SU-DHL-6 (cell line): ENCODE data around the gene CCDC9.
A peak's percentile ranks its signal among the peaks of the same experiment; 100 is the strongest.
"Not testable (repeated sequence)": the region's sequence is repeated elsewhere in the genome, so short reads cannot be mapped to it uniquely, and the experiment has no call there.

Experiments used
- H2AFZ ChIP-seq: fragments of 200-600 bp; sonication (generic); 2 replicates; pipeline ENCODE4 v1.6.1; 2014; ENCODE audit warnings: low read depth, mild to moderate bottlenecking, moderate library complexity, mixed read lengths, antibody characterized with exemption, low read length; ENCODE audit not compliant: severe bottlenecking
- H3F3A ChIP-seq: fragments of 200-600 bp; shearing (Covaris generic); 2 replicates; pipeline ENCODE4 v1.6.0; 2016; ENCODE audit warnings: antibody characterized with exemption, mild to moderate bottlenecking; ENCODE audit not compliant: insufficient read depth
- H3K27ac ChIP-seq: fragments of 200-600 bp; sonication (generic); 2 replicates; pipeline ENCODE4 v1.5.1; 2016; ENCODE audit warnings: low read depth, mild to moderate bottlenecking, low read length, moderate library complexity, mixed read lengths
- H3K27me3 ChIP-seq: fragments of 200-600 bp; sonication (generic), shearing (Covaris generic); 2 replicates; pipeline ENCODE4 v1.6.0; 2014; ENCODE audit warnings: mild to moderate bottlenecking, low read length
- H3K36me3 ChIP-seq: fragments of 200-600 bp; sonication (generic); 2 replicates; pipeline ENCODE4 v1.6.1; 2014; ENCODE audit warnings: mild to moderate bottlenecking, low read length, mixed read lengths
- H3K4me2 ChIP-seq: fragments of 300-600, 200-600 bp; shearing (Covaris generic), sonication (generic); 2 replicates; pipeline ENCODE4 v1.6.0; 2014; ENCODE audit warnings: low read length, low read depth, mild to moderate bottlenecking; ENCODE audit not compliant: poor library complexity, severe bottlenecking
- H3K4me3 ChIP-seq: fragments of 200-600 bp; sonication (generic); 2 replicates; pipeline ENCODE4 v1.5.1; 2014; ENCODE audit warnings: antibody characterized with exemption, low read length, mild to moderate bottlenecking, mixed read lengths; ENCODE audit not compliant: insufficient read depth, poor library complexity, severe bottlenecking
- H3K79me2 ChIP-seq: fragments of 200-600 bp; sonication (generic); 2 replicates; pipeline ENCODE4 v1.6.1; 2014; ENCODE audit warnings: mild to moderate bottlenecking, low read length, moderate library complexity; ENCODE audit not compliant: insufficient read depth
- H3K9ac ChIP-seq: fragments of 200-600 bp; sonication (generic); 2 replicates; pipeline ENCODE4 v1.7.0; 2014; ENCODE audit warnings: mild to moderate bottlenecking, low read length
- H3K9me2 ChIP-seq: fragments of 200-600 bp; sonication (generic); replicated peaks from 2 replicates; pipeline ENCODE4 v1.6.1; 2014; ENCODE audit warnings: low read length; ENCODE audit not compliant: insufficient read depth
- H3K9me3 ChIP-seq: fragments of 200-600 bp; sonication (generic); 2 replicates; pipeline ENCODE4 v1.6.1; 2014; ENCODE audit warnings: low read length, mixed read lengths; ENCODE audit not compliant: insufficient read depth
- H4K20me1 ChIP-seq: fragments of 200-600 bp; sonication (generic); 2 replicates; pipeline ENCODE4 v1.6.1; 2014; ENCODE audit warnings: low read depth, mild to moderate bottlenecking, antibody characterized with exemption, low read length, moderate library complexity, mixed read lengths
- CTCF ChIP-seq: fragments of 200-600 bp; sonication (generic); IDR thresholded peaks from one replicate; pipeline ENCODE4 v1.5.1; 2017; ENCODE audit warnings: antibody characterized with exemption, mild to moderate bottlenecking, low read length, moderate library complexity; ENCODE audit not compliant: insufficient read depth, poor library complexity, severe bottlenecking
- EZH2phosphoT487 ChIP-seq: fragments of 200-600 bp; sonication (generic), shearing (Covaris generic); conservative IDR thresholded peaks from 2 replicates; pipeline ENCODE4 v1.6.1; 2018; ENCODE audit warnings: mild to moderate bottlenecking, antibody characterized with exemption, low read length, moderate library complexity, mixed read lengths

Gene CCDC9

GRCh38 chr19:47258434-47258833 is 2.1 kb downstream of the CCDC9 start:
- Histone ChIP-seq H3K36me3 (no peaks in the 10 kb centered on the region), H3K9me2 (no peaks in the 10 kb centered on the region), H3K27me3 (no peaks in the 10 kb centered on the region), H3K4me3 (no peak overlapping the region), H3F3A (peaks cover 4% of the 10 kb centered on the region), H4K20me1 (no peaks in the 10 kb centered on the region; the same call in 1 of the 2 replicates), H3K9me3 (no peaks in the 10 kb centered on the region), H3K4me2 (no peak overlapping the region), H3K9ac (no peak overlapping the region; the same call in 1 of the 2 replicates), H3K27ac (no peak overlapping the region), H3K79me2 (no peaks in the 10 kb centered on the region), H2AFZ (no peak overlapping the region)
- TF ChIP-seq CTCF (no peak), EZH2phosphoT487 (no peak)

DNA sequence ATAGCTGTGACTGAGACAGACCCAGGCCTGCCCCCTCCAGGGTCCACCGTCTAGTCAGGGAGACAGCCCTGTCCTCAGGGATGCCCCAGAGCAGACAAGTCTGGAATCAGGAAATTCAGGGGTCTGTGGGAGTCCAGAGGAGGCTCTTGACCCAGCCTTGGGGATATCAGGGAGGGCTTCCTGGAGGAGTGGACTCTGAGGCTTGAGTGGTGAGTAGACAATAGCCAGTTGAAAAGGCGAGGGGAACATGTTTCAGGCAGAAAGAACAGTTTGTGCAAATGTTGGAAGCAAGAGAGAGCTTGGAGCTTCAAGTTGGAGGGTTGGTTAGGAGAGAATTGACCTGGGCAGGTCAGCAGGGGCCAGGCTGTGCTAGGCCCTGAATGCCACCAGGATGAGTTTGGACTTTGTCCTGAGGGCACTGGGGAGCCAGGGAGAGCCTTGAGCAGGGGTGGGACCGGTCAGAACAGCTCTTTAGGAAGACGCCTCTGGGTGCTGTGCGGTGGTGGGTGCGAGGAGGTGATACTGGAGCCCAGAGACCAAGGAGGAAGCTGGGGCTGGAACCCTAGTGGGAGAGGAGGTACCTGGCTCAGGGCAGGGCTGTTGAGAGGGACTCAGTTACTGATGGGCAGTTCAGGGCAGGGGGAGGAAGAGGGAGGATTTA is 2.7 kb downstream of the CCDC9 start:
- H3K4me2 ChIP-seq, result no peak overlapping the region
- no peaks in the 10 kb centered on the region for H3K9me2 ChIP-seq
- H3F3A ChIP-seq, result no peaks in the 10 kb centered on the region; the same call in 1 of the 2 replicates
- TF ChIP-seq EZH2phosphoT487 (no peak), CTCF (no peak)
- H3K9ac ChIP-seq, result no peak overlapping the region
- H3K27ac ChIP-seq, result no peak overlapping the region
- H3K9me3 ChIP-seq, result no peaks in the 10 kb centered on the region
- H3K36me3 ChIP-seq, result no peaks in the 10 kb centered on the region
- no peaks in the 10 kb centered on the region; the same call in 1 of the 2 replicates for H4K20me1 ChIP-seq
- H2AFZ ChIP-seq, result no peak overlapping the region
- no peak overlapping the region for H3K4me3 ChIP-seq
- no peaks in the 10 kb centered on the region for H3K79me2 ChIP-seq
- H3K27me3 ChIP-seq, result no peaks in the 10 kb centered on the region

- H3K36me3 ChIP-seq, result no peaks in the 10 kb centered on the region
- no peak overlapping the region for H3K27ac ChIP-seq
- H3K9me2 ChIP-seq, result no peaks in the 10 kb centered on the region
- H3K4me2 ChIP-seq, result no peak overlapping the region
- no peaks in the 10 kb centered on the region for H3K79me2 ChIP-seq
- H3K4me3 ChIP-seq, result no peak overlapping the region
- no peaks in the 10 kb centered on the region; the same call in 1 of the 2 replicates for H4K20me1 ChIP-seq
- TF ChIP-seq EZH2phosphoT487, result no peak
- TF ChIP-seq CTCF, result no peak
- H3K9ac ChIP-seq, result no peak overlapping the region
- no peak overlapping the region for H2AFZ ChIP-seq
- no peaks in the 10 kb centered on the region for H3K9me3 ChIP-seq
- no peaks in the 10 kb centered on the region for H3K27me3 ChIP-seq
- no peaks in the 10 kb centered on the region; the same call in 1 of the 2 replicates for H3F3A ChIP-seq
Observed at GRCh38 chr19:47260476-47260875, 4.2 kb downstream of the CCDC9 start.

GRCh38 chr19:47261946-47262793 is 5.8 kb downstream of the CCDC9 start:
- H3K79me2 ChIP-seq, H3K9me3 ChIP-seq, H3K9ac ChIP-seq, H4K20me1 ChIP-seq, H3K36me3 ChIP-seq, H2AFZ ChIP-seq, H3K4me3 ChIP-seq, H3K9me2 ChIP-seq, H3F3A ChIP-seq, H3K4me2 ChIP-seq, H3K27me3 ChIP-seq: not testable (repeated sequence)
- peak overlapping the region; percentile 65 for H3K27ac ChIP-seq
